Pulmonary artery endothelial cell (primary cell): Measurements from ENCODE around the gene ATP5PO. TPM values are rescaled to one million over a fixed set of nuclear protein-coding genes. Genes with fewer than 3 reads are reported as not detected.
"Not testable (repeated sequence)": the region's sequence is repeated elsewhere in the genome, so short reads cannot be mapped to it uniquely, and the experiment has no call there.

Experiments used
- DNase-seq: peaks from one replicate; pipeline ENCODE4 v3.0.0-alpha.2; 2011; ENCODE audit warnings: low read depth, low spot score
- total RNA-seq: library from RNA; depleted of rRNA; stranded (reverse); fragments of >200 nt; gene quantifications from 2 replicates; pipeline ENCODE4 v1.2.3, GENCODE V29; 2014

Gene ATP5PO
- total RNA-seq, 1 donor from 2014 or later: 205 TPM

DNA sequence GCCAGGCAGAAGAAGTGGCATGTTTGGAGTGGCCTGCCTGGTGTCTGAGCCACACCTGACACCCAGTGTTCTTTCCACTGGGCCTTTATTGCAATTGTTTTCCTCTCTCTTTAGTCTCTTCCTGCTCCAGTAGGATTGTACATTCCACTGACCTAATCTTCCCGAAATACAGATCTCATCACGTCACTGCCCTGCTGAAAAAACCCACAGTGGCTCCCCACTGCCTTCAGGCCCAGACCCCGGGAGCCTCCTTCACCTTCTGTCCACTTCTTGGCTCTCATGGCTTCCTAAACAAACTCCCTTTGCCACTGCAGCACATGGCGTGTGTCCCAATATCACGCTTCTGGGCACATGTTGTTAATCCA is 25.3 kb upstream of the ATP5PO start:
- DNase-seq: no peak

DNA sequence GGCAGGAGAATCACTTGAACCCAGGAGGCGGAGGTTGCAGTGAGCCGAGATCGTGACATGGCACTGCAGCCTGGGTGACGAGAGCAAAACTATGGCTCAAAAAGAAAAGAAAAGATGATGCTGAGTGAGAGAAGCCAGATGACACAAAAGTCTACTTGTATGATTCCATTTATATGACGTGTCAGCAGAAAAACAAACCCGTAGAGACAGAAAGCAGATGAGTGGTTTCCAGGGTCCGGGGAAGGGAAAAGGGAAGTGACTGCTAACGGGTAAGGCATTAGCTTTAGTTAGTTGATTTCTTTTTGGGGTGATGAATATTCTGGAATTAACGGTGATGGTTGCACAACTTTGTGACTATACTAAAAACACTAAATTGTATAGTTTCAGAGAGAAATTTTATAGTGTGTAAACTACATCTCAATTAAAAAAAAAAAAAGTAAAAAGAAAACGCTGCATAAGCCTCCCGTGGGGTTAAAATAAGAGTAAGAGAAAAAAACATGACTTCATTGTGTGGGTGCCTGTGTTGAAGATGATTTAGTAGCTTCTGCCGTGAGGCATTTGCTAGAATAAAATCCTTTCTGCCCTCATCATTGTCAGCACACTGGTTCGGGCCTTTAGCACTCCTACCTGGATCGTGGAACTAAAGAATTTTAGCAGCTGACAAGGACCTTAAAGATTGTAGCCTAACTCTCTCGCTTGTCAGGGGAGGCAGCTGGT is 24.7 kb upstream of the ATP5PO start:
- DNase-seq: no peak

DNA sequence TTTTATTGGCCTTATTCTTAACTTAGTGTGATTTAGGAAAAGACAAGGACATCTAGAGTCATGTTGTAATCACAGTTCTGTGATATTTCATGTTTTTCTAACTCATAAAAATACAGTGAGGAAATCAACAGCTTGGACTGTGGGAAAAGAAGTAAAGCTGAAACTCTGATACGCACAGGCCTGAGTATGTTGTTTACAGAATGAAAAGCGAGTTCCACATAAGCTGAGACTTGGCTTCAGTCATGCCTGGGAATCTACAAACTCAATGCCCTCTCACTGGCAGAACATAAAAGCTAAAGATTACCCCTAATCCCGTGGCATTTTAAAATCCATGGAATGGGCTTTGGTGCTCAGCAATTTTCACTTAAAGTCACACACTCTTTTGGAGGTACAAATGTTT is 23.6 kb upstream of the ATP5PO start:
- no peak for DNase-seq

DNA sequence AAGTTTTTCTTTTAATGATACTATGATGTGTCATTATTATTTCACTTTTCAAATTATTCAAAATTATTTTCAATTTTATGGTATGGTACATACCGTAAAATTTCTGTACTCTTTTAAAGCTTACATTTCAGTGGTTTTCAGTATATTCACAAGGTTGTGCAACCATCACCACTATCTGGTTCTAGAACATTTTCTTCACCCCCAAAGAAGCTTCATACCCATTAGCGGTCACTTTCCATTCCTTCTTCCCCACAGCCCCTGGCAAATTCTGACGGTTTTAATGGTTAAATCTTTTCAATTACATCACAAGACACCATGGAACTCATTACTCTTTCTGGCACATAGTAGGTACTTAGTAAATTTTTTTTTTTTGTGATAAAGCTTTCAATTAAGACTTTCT is 22.8 kb upstream of the ATP5PO start:
- DNase-seq: no peak

DNA sequence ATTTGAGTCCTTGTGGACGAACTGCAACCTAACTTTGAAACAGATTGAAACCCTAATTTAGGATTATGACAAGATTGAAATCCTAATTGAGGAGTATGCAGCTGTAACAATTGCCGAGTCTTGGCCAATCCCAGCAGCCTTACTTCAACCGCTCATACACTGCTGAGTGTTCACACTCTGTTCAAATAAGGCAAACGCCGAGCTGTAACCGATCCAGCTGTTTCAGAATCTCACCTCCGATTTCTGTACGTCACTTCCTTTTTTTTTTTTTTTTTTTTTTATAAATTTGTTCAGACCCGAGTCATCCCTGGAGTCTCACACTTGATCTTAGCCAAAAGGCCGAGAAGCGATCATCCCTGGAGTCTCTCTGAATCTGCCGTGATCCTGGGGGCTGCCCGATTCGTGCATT is 22.3 kb upstream of the ATP5PO start:
- DNase-seq: no peak

DNA sequence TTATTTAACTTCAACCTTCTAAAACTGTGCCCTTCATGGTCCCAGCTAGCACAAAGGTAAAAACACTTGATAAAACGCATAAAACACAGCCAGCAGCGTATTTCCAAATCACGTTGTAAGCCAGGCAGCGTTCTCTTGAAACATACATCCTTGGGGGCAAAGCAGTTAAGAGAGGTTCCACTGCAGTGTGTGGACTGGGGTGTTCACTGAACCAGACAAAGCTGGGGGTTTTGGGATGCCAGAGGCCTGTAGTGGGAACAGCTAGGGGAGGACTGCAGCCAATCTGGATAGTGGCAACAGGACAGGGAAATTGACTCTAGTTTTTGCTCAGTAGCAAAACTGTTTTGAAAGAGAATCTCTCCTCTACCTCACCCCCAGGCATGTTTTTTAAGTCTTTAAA is 21.5 kb upstream of the ATP5PO start:
- DNase-seq: no peak

DNA sequence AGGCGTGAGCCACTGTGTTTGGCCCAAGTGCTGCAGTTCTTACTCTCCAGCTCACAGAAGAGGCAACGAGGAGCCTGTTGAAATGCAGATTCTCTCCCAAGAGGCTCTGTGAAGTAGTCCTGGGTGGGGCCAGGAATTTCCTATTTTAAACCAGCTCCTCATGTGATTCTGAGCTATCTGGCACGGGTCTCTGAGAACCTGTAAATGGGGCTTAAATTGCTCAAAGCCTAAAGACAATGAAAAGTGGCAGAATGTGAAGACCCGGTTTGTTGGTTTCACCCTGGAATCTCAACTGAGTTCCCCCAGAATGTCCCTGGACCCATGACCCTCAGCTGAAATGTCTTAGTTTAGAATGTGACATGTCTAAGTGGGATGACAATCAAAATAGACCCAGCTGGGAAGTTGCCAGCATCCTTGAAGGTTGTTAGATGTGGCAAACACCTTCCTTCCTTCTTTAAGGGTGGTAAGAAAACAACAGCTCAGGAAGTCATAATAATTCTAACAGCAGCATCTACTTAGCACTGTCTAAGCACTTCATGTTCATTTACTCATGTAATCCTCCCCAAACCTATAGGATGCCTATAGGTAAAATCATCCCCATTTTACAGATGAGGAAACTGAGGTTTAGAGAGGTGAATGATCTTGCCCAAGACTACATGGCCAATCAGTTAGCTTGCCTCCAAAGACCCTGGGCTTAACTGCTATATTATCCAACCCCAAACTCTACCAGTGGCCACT is 20.9 kb upstream of the ATP5PO start:
- no peak for DNase-seq

DNA sequence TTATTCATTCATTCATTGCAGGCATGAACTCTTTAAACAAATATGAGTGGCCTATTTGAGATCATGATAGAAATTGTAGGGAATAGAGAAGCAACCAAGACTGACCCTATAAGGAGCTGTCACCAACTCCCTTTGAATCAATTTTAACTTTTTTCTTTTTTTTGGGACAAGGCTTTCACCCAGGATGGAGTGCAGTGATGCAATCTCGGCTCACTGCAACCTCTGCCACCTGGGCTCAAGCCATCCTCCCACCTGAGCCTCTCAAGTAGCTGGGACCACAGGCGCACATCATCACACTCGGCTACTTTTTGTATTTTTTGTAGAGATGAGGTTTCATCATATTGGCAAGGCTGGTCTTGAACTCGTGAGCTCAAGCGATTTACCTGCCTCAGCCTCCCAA is 17.1 kb upstream of the ATP5PO start:
- DNase-seq: no peak

DNA sequence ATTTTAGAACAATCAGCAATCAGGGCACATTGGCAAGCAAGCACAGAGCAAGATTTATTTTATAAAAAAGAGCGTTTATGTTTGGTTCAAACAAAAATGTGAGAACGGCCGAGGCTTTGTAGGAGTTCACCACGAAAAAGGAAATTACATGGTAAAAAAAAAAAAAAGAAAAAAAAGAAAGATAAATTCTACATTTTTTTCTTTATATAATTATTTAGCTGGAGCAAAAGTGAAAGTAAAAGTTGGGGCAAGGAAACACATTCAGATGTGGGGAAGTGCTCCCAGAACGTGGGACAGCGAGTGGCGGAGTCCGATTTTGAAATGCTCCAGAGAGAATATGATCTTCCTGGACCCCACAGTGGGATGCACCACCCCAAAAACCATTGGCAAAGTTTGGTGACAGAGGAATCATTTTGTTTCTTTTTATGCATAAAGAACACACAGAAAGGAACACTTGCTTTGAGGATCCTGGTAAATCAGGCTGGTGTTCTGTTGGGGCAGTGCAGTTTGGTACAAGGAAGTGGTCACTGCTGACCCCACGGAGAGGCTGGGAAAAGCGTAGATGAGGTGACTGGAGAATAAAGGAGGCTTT is 16.3 kb upstream of the ATP5PO start:
- no peak for DNase-seq

DNA sequence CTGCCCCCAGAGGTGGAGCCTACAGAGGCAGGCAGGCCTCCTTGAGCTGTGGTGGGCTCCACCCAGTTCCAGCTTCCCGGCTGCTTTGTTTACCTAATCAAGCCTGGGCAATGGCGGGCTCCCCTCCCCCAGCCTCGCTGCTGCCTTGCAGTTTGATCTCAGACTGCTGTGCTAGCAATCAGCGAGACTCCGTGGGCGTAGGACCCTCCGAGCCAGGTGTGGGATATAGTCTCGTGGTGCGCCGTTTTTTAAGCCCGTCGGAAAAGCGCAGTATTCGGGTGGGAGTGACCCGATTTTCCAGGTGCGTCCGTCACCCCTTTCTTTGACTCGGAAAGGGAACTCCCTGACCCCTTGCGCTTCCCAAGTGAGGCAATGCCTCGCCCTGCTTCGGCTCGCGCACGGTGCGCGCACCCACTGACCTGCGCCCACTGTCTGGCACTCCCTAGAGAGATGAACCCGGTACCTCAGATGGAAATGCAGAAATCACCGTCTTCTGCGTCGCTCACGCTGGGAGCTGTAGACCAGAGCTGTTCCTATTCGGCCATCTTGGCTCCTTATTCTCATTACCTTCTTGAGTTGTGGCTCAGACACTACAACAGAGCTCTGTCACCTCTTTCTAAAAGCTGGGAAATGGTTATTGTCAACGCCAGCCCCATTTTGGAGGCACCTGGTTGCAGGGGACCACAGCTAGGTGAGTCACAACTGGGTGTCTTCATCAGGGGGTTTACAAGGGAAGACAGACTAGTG is 15.6 kb upstream of the ATP5PO start:
- DNase-seq: not testable (repeated sequence)

DNA sequence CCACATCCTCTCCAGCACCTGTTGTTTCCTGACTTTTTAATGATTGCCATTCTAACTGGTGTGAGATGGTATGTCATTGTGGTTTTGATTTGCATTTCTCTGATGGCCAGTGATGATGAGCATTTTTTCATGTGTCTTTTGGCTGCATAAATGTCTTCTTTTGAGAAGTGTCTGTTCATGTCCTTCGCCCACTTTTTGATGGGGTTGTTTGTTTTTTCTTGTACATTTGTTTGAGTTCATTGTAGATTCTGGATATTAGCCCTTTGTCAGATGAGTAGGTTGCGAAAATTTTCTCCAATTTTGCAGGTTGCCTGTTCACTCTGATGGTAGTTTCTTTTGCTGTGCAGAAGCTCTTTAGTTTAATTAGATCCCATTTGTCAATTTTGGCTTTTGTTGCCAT is 10.6 kb upstream of the ATP5PO start:
- not testable (repeated sequence) for DNase-seq

DNA sequence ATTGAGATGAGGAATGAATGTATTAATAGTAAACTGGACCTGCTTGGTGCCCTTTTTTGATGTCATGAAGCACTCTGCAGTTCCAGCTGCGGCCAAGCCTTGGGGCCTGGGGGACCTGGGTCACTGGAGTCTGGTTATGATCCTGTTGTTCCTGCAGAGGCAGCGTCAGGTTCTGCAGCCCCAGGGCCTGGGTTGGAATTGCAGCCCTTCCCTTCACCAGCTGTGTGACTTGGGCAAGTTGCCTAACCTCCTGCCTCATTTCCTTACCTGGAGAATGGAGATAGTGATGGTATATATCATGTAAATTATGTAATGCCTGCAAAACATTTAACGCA is 9.1 kb upstream of the ATP5PO start:
- DNase-seq: no peak

DNA sequence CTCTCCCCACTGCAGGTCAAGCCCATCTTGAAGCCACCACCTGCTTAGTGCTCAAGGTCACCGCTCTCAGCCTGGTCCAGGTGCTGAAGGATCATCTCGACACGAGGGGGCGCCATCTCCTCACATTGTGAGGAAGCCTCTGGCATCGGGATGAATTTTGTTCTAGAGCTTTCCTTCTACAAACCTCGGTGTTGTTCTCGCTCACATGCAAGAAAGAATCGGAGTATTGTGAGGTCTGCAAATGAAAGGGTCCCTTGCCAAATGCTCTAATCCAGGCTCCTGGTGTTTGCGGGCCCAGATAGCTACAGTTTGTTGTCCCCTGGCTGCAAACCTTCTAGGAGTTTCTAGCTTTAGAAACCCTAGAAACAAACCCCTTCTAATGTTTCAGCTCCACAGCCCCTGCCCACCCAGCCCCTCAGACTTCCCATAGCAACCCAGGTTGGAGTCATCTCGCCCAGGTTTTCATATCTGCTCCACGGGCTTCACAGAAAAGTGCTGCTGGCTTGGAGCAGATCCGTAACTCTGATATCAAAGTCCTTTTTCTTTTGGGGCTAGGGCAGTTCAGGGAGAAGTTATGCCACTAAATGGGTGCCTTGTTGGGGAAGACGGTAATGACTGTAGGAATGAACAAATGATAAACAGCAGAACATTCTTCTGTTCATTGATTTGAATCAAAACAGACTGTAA is 8.6 kb upstream of the ATP5PO start:
- DNase-seq: no peak

DNA sequence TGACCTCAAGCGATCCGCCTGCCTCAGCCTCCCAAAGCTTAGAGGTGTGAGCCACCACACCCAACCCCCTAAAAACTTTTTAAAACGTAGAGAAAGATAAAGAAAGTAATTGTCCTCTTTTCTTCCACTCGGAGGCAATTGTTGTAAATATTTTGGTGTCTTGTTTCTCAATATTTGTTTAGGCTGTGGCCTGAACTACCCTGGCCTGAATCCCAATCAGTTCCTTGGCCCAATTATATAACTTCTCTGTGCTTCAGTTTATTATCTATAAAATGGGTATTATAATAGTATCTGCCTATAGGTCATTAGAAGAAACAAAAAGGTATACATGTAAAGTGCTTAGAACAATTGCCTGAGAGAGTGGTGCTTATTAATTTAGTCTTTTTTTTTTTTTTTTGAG is 1.8 kb upstream of the ATP5PO start:
- DNase-seq: no peak

DNA sequence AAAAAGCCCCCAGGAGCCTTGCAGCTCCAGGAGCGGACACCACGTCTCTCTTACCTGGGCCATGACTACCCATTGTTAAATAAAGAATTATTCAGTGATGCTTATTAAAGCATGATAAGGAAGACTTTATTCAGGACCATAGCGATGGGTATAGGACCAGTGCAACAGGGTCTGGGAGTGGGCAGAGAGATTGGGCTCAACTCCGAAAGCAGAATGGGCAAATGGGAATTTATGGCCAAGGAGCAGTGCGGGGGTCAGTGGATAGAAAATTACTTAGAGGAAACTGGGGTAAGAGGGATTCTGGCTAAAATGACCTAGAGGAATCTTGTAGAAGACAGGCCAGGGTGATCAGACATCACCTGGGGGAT is 580 bp upstream of the ATP5PO start:
- no peak for DNase-seq

DNA sequence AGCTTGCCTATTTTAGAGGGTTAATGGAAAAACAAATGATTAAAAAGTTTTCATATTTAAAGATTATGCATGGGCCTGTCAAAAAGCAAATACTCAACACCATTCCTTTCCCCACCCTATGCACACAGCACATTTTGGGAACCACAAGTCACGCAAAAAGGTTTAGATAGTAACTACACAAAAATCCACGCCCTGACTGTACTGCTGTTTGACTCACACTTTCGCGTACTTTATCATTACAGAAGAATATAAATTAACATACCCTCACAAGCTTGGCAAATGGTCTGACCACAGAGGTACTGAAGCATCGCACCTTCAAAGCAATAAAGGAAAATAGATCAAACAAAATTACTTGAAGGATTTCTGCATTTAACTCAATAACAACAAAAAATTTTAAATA is 1.4 kb downstream of the ATP5PO start:
- DNase-seq: no peak

DNA sequence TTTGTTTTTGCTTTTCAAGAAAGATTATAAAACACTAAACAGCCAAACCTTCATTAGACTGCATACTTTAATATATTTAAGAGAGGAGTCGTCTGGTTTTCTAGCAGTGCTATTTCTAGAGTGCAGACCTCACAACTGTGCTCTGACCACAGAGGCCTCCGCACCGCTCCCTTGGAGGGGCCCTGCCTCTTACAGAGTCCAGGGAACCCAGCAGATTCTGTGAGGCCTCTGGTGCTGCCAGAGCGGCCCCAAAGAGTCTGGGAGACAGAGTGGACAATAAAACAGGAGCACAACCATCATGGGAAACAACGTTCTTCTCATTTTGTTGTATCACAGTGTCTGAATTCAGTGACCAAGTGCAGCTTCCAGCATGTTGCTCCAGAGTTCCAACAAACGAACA is 5.8 kb downstream of the ATP5PO start:
- no peak for DNase-seq

DNA sequence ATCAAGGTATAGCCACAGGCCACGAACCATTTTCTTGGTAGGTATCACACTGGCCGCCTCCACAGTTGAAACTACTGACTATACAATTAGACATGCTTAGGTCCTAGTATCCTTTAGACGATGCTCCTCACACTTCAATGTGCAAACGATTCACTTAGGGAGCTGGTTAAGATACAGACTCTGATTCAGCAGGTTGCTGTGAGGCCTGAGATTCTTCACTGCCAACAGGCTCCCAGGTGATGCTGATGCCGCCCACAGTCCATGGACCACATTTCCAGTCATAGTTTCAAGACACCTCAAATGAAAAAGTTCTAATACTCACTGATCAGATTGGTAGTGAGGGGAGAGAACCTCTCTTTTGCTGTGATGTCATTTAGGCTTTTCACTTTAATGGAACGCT is 6.8 kb downstream of the ATP5PO start:
- no peak for DNase-seq

DNA sequence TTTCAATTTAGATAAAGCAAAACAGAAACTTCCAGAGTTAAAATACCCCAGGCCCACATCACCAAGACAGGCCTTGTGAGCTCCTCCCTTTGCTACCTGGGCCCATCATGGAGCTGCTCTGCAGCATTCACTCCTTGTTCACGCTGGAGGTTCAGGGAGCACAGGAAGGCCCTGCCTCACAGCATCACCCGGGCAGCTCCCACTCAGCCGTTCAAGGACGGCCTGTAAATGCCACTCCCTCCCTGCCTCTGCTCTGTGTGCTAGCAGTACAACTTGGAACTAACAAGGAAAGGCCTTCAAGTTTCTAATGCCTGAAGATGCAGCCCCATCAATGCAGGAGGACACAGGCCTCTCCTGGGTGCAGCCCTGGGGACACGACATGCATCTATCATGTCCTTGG is 11.6 kb downstream of the ATP5PO start:
- DNase-seq: no peak

DNA sequence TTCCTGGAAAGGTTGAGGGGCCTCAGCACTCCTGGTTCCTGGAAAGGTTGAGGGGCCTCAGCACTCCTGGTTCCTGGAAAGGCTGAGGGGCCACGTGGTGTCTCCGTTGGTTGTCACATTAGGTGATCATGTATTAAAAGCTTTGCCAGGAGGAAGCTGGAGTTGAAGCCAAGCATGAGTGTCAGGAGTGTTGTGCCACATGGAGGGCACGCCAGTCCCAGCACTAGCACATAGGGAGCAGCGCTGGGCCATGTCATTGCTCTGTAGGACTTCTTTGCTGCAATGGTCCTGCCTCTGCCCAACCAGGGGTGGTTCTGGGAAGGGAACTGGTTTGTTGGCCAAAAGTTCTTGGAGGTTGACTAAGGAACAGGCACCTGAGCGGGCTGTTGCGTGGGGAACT is 13.3 kb downstream of the ATP5PO start:
- no peak for DNase-seq

DNA sequence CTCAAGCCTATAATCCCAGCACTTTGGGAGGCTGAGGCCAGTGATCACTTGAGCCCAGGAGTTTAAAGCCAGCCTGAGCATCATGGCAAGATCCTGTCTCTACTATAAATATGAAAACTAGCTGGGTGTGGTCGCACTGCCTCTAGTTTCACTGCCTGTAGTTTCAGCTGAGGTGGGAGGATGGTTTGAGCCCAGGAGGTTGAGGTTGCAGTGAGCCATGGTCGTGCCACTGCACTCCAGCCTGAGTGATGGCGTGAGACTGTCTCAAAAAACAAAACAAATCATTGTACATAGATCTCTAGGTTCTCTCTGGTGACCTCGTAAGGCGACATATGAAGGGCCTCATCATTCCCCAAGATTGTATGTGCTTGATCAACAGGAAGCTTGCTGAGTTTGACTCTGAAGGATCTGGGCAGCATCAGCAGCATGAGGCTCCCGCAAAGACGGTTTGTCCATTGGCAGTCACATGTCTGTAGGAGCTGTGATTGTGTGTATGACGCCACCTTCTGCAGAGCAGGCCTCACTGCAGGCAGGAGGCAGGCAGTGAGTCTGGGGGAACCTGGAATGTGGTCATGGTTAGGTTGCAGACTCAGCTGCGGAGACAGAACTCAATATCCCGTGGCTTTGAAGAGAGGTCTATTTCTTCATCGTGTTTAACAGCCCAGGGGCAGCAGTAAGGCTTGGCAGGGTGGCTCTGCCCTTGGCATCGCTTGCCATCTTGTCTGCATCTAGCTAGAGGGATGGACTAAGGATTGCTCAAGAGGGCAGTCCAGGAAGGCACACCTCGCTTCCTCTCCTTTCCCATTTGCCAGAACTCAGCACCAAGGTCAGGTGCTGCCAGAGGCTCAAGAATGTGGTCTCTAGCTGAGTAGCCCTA is 14.0 kb downstream of the ATP5PO start:
- DNase-seq: peak; percentile 24
